22Rv1 (cell line): ENCODE data around the gene NEUROG2.

Source experiments
- ZFX ChIP-seq: fragments of 450-650 bp; IDR thresholded peaks from 2 replicates; pipeline ENCODE4 v1.6.1; 2017; ENCODE audit warnings: antibody characterized with exemption, borderline replicate concordance
- TF ChIP-seq, protein P1 (sequence below): fragments of 450-650 bp; IDR thresholded peaks from 2 replicates; pipeline ENCODE4 v1.5.1; 2017; ENCODE audit warnings: mild to moderate bottlenecking

GRCh38 chr4:112563431-112564200 is 47.6 kb upstream of the NEUROG2 start:
- TF ChIP-seq, protein P1, sequence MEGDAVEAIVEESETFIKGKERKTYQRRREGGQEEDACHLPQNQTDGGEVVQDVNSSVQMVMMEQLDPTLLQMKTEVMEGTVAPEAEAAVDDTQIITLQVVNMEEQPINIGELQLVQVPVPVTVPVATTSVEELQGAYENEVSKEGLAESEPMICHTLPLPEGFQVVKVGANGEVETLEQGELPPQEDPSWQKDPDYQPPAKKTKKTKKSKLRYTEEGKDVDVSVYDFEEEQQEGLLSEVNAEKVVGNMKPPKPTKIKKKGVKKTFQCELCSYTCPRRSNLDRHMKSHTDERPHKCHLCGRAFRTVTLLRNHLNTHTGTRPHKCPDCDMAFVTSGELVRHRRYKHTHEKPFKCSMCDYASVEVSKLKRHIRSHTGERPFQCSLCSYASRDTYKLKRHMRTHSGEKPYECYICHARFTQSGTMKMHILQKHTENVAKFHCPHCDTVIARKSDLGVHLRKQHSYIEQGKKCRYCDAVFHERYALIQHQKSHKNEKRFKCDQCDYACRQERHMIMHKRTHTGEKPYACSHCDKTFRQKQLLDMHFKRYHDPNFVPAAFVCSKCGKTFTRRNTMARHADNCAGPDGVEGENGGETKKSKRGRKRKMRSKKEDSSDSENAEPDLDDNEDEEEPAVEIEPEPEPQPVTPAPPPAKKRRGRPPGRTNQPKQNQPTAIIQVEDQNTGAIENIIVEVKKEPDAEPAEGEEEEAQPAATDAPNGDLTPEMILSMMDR = no peak
- TF ChIP-seq ZFX = no peak
